22Rv1 (cell line): ENCODE measurements around the gene CMSS1.

Experiments
- H3K27ac ChIP-seq: fragments of 450-650 bp; 2 replicates; pipeline ENCODE4 v1.5.1; 2017
- CTCF ChIP-seq: fragments of 450-650 bp; IDR thresholded peaks from 2 replicates; pipeline ENCODE4 v1.5.1; 2017; ENCODE audit warnings: mild to moderate bottlenecking
- ZFX ChIP-seq: fragments of 450-650 bp; IDR thresholded peaks from 2 replicates; pipeline ENCODE4 v1.6.1; 2017; ENCODE audit warnings: antibody characterized with exemption, borderline replicate concordance

Gene CMSS1

GRCh38 chr3:99891610-99892285 lies 74.1 kb downstream of the CMSS1 start:
- no peak overlapping the region for H3K27ac ChIP-seq
- no peak for TF ChIP-seq CTCF
- TF ChIP-seq ZFX: no peak

- no peak overlapping the region for H3K27ac ChIP-seq
- no peak for TF ChIP-seq CTCF
- no peak for TF ChIP-seq ZFX
Measured at GRCh38 chr3:99892332-99892731, 74.7 kb downstream of the CMSS1 start.

GRCh38 chr3:99895131-99895696 lies 77.6 kb downstream of the CMSS1 start:
- H3K27ac ChIP-seq: no peak overlapping the region

GRCh38 chr3:99895703-99896441 lies 78.2 kb downstream of the CMSS1 start:
- TF ChIP-seq ZFX (no peak), CTCF (no peak)
- H3K27ac ChIP-seq: no peak overlapping the region

More at GRCh38 chr3:99895131-99895696, 77.6 kb downstream of the CMSS1 start:
- TF ChIP-seq CTCF (no peak), ZFX (no peak)

GRCh38 chr3:99896482-99896881 lies 78.8 kb downstream of the CMSS1 start:
- H3K27ac ChIP-seq: no peak overlapping the region
- TF ChIP-seq CTCF: no peak
- no peak for TF ChIP-seq ZFX

- TF ChIP-seq CTCF (no peak), ZFX (no peak)
- H3K27ac ChIP-seq: no peak overlapping the region
Measured at GRCh38 chr3:99899603-99900002, 81.9 kb downstream of the CMSS1 start.

DNA sequence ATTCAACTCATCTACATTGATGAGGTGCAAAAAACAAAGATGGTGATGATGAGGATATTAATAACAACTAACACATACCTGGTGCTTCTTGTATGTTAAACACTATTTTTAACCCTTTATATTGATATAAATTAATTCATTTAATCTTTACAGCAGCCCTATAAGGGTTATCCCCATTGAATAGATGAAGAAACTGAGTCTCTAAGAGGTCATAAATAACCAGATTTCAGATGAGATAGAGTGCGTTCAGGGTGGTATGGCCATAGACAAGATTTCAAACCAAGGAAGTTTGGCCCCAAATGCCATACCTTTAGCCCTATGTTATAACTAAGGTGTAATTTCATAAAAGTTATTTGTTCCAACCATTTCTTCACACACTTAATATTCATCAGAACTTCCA lies 82.6 kb downstream of the CMSS1 start:
- H3K27ac ChIP-seq: no peak overlapping the region
- TF ChIP-seq CTCF (no peak), ZFX (no peak)
